AG04450 (cell line): ENCODE measurements around the gene GPC3. TPM values are rescaled to one million over a fixed set of nuclear protein-coding genes. Genes with fewer than 3 reads are reported as not detected.

Source experiments
- CTCF ChIA-PET: fragments of 300-600, 350-600 bp; formaldehyde crosslinking; extraction: SDS; loops from one replicate; lab custom pipeline; 2022; ENCODE audit warnings: antibody characterized with exemption, inconsistent platforms; lab: Charles Lee
- POLR2A ChIA-PET: fragments of 350-600 bp; formaldehyde crosslinking; extraction: SDS; loops from one replicate; lab custom pipeline; 2021; ENCODE audit warnings: antibody characterized with exemption, inconsistent platforms; lab: Yijun Ruan, JAX
- DNase-seq: peaks from one replicate; pipeline ENCODE4 v3.0.0-alpha.2; 2011; ENCODE audit warnings: low read depth, low spot score
- H3K27ac ChIP-seq: one replicate; pipeline ENCODE4 v1.5.1; 2012; ENCODE audit warnings: low read depth, low read length, control low read depth
- H3K27me3 ChIP-seq: one replicate; pipeline ENCODE4 v1.6.0; 2012; ENCODE audit warnings: low read length; ENCODE audit not compliant: control insufficient read depth, insufficient read depth
- H3K4me3 ChIP-seq: 2 replicates; pipeline ENCODE4 v1.5.1; 2011; ENCODE audit warnings: mild to moderate bottlenecking, low read depth, low read length, control low read depth
- H3K9me3 ChIP-seq: 2 replicates; pipeline ENCODE4 v1.5.1; 2012; ENCODE audit warnings: low read length; ENCODE audit not compliant: control insufficient read depth, insufficient read depth
- polyA plus RNA-seq: library from polyadenylated mRNA; depleted of rRNA; stranded (reverse); fragments of >200 nt; gene quantifications from 2 replicates; pipeline ENCODE4 v1.2.3, GENCODE V29; 2011
- TF ChIP-seq, protein P1 (sequence below): IDR thresholded peaks from 2 replicates; pipeline ENCODE4 v1.5.1; 2011; ENCODE audit warnings: low read depth, low read length, control low read depth, inconsistent platforms

GPC3 gene
- polyA plus RNA-seq, 1 experiment = not detected

DNA sequence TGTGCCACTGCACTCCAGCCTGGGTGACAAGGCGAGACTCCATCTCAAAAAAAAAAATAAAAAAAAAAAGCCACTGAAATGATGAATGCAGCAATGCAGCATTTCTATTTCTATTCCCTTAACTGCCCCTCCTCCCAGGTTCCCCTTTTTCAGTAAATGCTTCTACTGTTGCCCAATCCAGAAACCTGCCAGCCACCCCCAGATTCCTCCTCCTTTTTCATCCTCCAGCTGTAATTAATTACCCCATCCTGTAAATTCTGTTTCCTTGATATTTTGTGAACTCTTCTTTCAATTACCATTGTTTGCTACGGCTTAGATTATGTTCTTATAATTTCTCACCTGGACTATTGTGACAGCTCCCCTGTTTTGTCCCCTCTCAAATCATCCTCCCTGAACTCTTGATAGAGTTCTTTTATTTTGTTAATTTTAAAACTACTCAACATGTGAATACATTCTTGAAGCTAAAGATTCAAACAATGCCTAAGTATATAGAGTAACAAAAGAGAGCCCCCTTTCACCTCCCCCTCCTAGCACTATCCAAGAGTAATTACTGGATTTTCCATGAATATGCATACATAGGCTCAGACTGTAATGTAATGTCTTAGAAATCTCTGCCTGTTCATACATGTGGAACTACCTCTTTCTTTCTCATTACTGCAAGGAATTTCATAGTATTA is 429.5 kb downstream of the GPC3 start:
- DNase-seq = no peak
- Histone ChIP-seq H3K27ac (no peak overlapping the region), H3K27me3 (no peaks in the 10 kb centered on the region), H3K4me3 (no peak overlapping the region), H3K9me3 (no peaks in the 10 kb centered on the region)
- ChIA-PET CTCF (no interaction called here), POLR2A (no interaction called here)
- TF ChIP-seq, protein P1, sequence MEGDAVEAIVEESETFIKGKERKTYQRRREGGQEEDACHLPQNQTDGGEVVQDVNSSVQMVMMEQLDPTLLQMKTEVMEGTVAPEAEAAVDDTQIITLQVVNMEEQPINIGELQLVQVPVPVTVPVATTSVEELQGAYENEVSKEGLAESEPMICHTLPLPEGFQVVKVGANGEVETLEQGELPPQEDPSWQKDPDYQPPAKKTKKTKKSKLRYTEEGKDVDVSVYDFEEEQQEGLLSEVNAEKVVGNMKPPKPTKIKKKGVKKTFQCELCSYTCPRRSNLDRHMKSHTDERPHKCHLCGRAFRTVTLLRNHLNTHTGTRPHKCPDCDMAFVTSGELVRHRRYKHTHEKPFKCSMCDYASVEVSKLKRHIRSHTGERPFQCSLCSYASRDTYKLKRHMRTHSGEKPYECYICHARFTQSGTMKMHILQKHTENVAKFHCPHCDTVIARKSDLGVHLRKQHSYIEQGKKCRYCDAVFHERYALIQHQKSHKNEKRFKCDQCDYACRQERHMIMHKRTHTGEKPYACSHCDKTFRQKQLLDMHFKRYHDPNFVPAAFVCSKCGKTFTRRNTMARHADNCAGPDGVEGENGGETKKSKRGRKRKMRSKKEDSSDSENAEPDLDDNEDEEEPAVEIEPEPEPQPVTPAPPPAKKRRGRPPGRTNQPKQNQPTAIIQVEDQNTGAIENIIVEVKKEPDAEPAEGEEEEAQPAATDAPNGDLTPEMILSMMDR = no peak

DNA sequence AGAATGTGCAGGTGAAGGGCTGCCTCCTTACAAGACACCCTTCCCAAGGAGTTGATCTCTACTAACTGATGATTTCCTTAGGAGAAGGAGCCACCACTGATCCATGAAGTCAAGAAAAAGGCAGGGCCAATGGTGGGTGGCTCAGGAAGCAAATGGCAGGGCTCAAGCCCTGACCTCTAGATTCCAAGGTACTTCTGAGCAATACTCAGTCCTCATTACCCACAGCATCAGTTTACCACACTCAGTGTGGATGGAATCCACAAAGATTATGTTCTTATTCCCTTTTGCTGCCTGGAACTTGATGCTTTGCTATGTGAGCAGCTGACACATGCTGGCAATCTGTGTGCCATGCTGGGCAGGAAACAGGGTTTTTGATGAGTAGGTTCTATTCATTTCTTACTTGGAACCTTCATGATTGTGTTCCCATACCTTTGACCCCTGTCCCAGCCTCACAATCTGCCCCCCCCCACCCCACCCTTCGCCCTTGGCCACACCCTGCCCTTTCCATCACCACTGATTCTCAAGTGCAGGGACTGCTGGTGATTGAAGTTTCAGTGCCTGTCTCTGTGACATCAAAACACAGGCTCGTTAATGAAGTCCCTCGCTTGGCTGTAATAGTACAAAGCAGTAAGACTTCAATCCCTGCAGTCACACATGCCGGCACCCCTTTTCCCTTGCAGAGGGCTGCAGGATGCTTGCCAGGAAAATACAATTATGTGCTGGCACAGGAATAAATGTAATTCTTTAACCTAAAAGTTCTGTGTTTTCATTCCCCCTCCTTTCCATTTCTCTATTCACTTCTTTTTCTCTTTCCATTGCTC is 434.5 kb downstream of the GPC3 start:
- Histone ChIP-seq H3K27me3 (no peaks in the 10 kb centered on the region), H3K9me3 (no peaks in the 10 kb centered on the region), H3K27ac (no peak overlapping the region), H3K4me3 (no peak overlapping the region)
- ChIA-PET CTCF (no interaction called here), POLR2A (no interaction called here)
- no peak for DNase-seq
- TF ChIP-seq, protein P1 = no peak

DNA sequence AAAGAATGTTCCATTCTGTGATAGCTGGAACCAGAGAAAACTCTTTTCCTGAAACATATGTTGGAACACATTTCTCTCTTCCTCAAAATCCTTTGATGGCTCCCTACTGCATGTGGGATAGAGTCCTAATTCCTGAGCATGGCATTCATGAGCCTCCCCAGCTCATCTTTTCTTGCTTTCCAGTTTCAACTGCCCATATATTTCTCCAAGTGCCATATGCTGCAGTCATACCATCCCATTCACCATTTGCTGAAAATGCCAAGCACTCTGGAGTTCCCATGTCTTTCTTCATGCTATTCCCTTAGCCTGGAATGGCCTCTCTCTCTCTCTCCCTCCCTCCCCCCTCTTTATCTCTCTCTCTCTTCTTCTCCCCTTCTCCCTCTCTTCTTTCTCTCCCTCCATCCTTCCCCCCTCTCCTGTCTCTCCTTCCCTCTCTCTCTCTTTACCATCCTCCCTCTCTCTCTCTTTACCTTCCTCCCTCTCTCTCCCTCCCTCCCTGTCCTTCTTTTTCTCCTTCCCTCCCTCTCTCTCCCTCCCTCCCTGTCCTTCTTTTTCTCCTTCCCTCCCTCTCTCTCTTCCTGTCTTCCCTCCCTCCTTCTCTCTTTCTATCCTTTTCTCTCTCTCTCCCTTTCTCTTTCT is 436.0 kb downstream of the GPC3 start:
- POLR2A ChIA-PET = no interaction called here
- CTCF ChIA-PET = interaction anchor here (0.6 kb wide), 1 partner anchor 568 kb away, joined by 3 read pairs; no protein-coding TSS in a partner anchor
- Histone ChIP-seq H3K9me3 (no peaks in the 10 kb centered on the region), H3K4me3 (no peak overlapping the region), H3K27ac (no peak overlapping the region), H3K27me3 (no peaks in the 10 kb centered on the region)
- no peak for DNase-seq
- TF ChIP-seq, protein P1 = no peak

DNA sequence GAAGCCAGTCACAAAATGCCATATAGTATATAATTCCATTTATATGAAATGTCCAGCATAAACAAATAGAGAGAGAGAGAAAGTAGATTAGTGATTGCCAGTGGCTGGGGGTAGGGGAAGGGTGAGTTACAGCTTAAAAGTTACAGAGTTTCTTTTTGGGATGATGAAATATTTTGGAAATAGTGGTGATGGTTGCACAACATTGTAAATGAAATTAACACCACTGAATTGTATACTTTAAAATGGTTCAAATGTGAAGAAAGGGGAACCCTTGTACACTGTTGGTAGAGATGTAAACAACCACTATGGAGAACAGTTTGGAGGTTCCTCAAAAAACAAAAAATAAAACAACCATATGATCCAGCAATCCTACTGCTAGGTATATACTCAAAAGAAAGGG is 439.0 kb downstream of the GPC3 start:
- TF ChIP-seq, protein P1 = no peak
- H3K27ac ChIP-seq = no peak overlapping the region
- H3K27me3 ChIP-seq = no peaks in the 10 kb centered on the region
- H3K9me3 ChIP-seq = no peaks in the 10 kb centered on the region
- ChIA-PET CTCF (no interaction called here), POLR2A (no interaction called here)
- DNase-seq = no peak
- H3K4me3 ChIP-seq = no peak overlapping the region
